Right atrium auricular region (tissue), 2 donors: Measurements from ENCODE around the gene UGT1A4. TPM values are rescaled to one million over a fixed set of nuclear protein-coding genes. Genes with fewer than 3 reads are reported as not detected.
A peak's percentile ranks its signal among the peaks of the same experiment; 100 is the strongest.

Experiments
- DNase-seq: peaks from one replicate; pipeline ENCODE4 v3.0.0-alpha.2; 2019; ENCODE audit warnings: low spot score
- H3K27ac ChIP-seq, 2 donors: fragments of 200-600 bp; sonication (generic); 1 replicate in 1 of 2; 2 replicates in 1 of 2; pipeline ENCODE4 v1.5.1; 2016 to 2019
- H3K27me3 ChIP-seq, 2 donors: fragments of 200-600 bp; sonication (generic); one replicate each; pipeline versions ENCODE4 v1.5.1 to v1.6.0; 2017 to 2019
- H3K36me3 ChIP-seq: fragments of 200-600 bp; sonication (generic); one replicate; pipeline ENCODE4 v1.5.1; 2016
- H3K4me1 ChIP-seq, 2 donors: fragments of 200-600 bp; sonication (generic); one replicate each; pipeline versions ENCODE4 v1.5.1 to v1.6.0; 2017 to 2019
- H3K4me3 ChIP-seq, 2 donors: fragments of 200-600 bp; sonication (generic); 1 replicate in 1 of 2; 2 replicates in 1 of 2; pipeline ENCODE4 v1.5.1; 2017 to 2019; ENCODE audit warnings: mild to moderate bottlenecking in 1 of 2, moderate library complexity in 1 of 2
- H3K9me3 ChIP-seq, 2 donors: fragments of 200-600 bp; sonication (generic); one replicate each; pipeline ENCODE4 v1.5.1; 2019
- CTCF ChIP-seq, 2 donors: fragments of 200-600 bp; sonication (generic); IDR thresholded peaks; one replicate each; pipeline ENCODE4 v1.5.1; 2019; ENCODE audit warnings: antibody characterized with exemption in 2 of 2
- total RNA-seq, 2 donors: library from RNA; depleted of rRNA; stranded (reverse); fragments of >200 nt; gene quantifications; one replicate each; pipeline ENCODE4 v1.1.0, GENCODE V29; 2016

UGT1A4 gene
- total RNA-seq, 2 donors from 2014 or later, result not detected

GRCh38 chr2:233791151-233791882 lies 72.8 kb downstream of the UGT1A4 start:
- DNase-seq, result no peak
- Histone ChIP-seq H3K4me1 (no peaks in the 10 kb centered on the region), H3K4me3 (no peak overlapping the region), H3K9me3 (no peaks in the 10 kb centered on the region), H3K27me3 (no peaks in the 10 kb centered on the region), H3K27ac (no peak overlapping the region), H3K36me3 (no peaks in the 10 kb centered on the region)
- no peak for TF ChIP-seq CTCF (IDR thresholded peaks at IDR 0.05)

- no peaks in the 10 kb centered on the region for H3K4me1 ChIP-seq
- H3K9me3 ChIP-seq, result no peaks in the 10 kb centered on the region
- H3K36me3 ChIP-seq, result no peaks in the 10 kb centered on the region
- no peak for DNase-seq
- no peak for TF ChIP-seq CTCF (IDR thresholded peaks at IDR 0.05)
- no peaks in the 10 kb centered on the region for H3K27me3 ChIP-seq
- H3K4me3 ChIP-seq, result no peak overlapping the region
- H3K27ac ChIP-seq, result no peak overlapping the region
Measured at GRCh38 chr2:233791883-233792329, 73.4 kb downstream of the UGT1A4 start.

GRCh38 chr2:233792720-233793119 lies 74.2 kb downstream of the UGT1A4 start:
- H3K27me3 ChIP-seq, result no peaks in the 10 kb centered on the region
- no peak for DNase-seq
- no peaks in the 10 kb centered on the region for H3K36me3 ChIP-seq
- H3K27ac ChIP-seq, result no peak overlapping the region
- H3K4me3 ChIP-seq, result no peak overlapping the region
- no peak for TF ChIP-seq CTCF (IDR thresholded peaks at IDR 0.05)
- no peaks in the 10 kb centered on the region for H3K4me1 ChIP-seq
- H3K9me3 ChIP-seq, result no peaks in the 10 kb centered on the region

- no peak overlapping the region for H3K27ac ChIP-seq
- no peak for TF ChIP-seq CTCF (IDR thresholded peaks at IDR 0.05)
- DNase-seq, result no peak
Measured at GRCh38 chr2:233793465-233794127, 75.1 kb downstream of the UGT1A4 start.

GRCh38 chr2:233794128-233794658 lies 75.7 kb downstream of the UGT1A4 start:
- no peak for TF ChIP-seq CTCF (IDR thresholded peaks at IDR 0.05)
- Histone ChIP-seq H3K4me3 (no peak overlapping the region), H3K27ac (no peak overlapping the region), H3K36me3 (no peaks in the 10 kb centered on the region), H3K4me1 (no peaks in the 10 kb centered on the region), H3K9me3 (no peaks in the 10 kb centered on the region), H3K27me3 (no peaks in the 10 kb centered on the region)
- peak; percentile 36 for DNase-seq

More at GRCh38 chr2:233793465-233794127, 75.1 kb downstream of the UGT1A4 start:
- Histone ChIP-seq H3K27me3 (no peaks in the 10 kb centered on the region), H3K36me3 (no peaks in the 10 kb centered on the region), H3K9me3 (no peaks in the 10 kb centered on the region), H3K4me1 (no peaks in the 10 kb centered on the region), H3K4me3 (no peak overlapping the region)
